ENCODE data around the gene CEP192. TPM values are rescaled to one million over a fixed set of nuclear protein-coding genes. Genes with fewer than 3 reads are reported as not detected.

The CEP192 gene
- polyA plus RNA-seq, 3 donors: 3.0 to 29.6 (median 3.7) TPM

- no peaks in the 10 kb centered on the region for H3K79me2 ChIP-seq (ENCODE audit: insufficient read depth, low read length)
- 77% methylated on average over 5 of the region's 10 CpGs for WGBS (ENCODE audit: insufficient coverage)
- no peak overlapping the region for H3K4me3 ChIP-seq (replicated peaks in 1 of 3; ENCODE audit: low read depth in 2 of 3, low read length in 3 of 3)
- H3K9me3 Mint-ChIP-seq: peaks cover 0 to 2% (median 0%) of the 10 kb centered on the region in 7 donors
- H3K27ac ChIP-seq (ENCODE audit: low read depth in 1 of 2, low read length in 2 of 2): no peak overlapping the region
- intact Hi-C loops (cut with micrococcal nuclease): no loop called here
- peaks cover 81 to 82% of the 10 kb centered on the region in 2 donors for H3K36me3 ChIP-seq (replicated peaks in 1 of 2; ENCODE audit: control insufficient read depth in 1 of 2, insufficient read depth in 2 of 2, low read length in 2 of 2)
- no peak overlapping the region for H2AFZ ChIP-seq (ENCODE audit: insufficient read depth, low read depth, low read length, poor library complexity, severe bottlenecking)
- H3K9me3 ChIP-seq (replicated peaks in 1 of 2; ENCODE audit: control insufficient read depth in 1 of 2, insufficient read depth in 1 of 2, low read length in 2 of 2): no peaks in the 10 kb centered on the region
- H3K4me1 Mint-ChIP-seq: no peaks in the 10 kb centered on the region
- H3K4me3 Mint-ChIP-seq: no peak overlapping the region
- no peak overlapping the region for H3K27ac Mint-ChIP-seq
- DNase-seq: no peak
- no peaks in the 10 kb centered on the region for H4K20me1 ChIP-seq (ENCODE audit: insufficient read depth, low read length)
- peaks cover 84 to 97% of the 10 kb centered on the region in 2 donors for H3K36me3 Mint-ChIP-seq
- H3K9ac ChIP-seq (ENCODE audit: insufficient read depth, low read length, poor library complexity, severe bottlenecking): no peak overlapping the region
- no peaks in the 10 kb centered on the region for H3K4me1 ChIP-seq (ENCODE audit: control insufficient read depth in 1 of 2, insufficient read depth in 2 of 2, low read length in 2 of 2)
- H3K27me3 Mint-ChIP-seq (ENCODE audit: low read depth in 3 of 3): no peaks in the 10 kb centered on the region
- H3K4me2 ChIP-seq (replicated peaks; ENCODE audit: extremely low read depth, low read length, poor library complexity, severe bottlenecking): no peak overlapping the region
- H3K27me3 ChIP-seq (ENCODE audit: control insufficient read depth in 2 of 2, insufficient read depth in 2 of 2, low read length in 2 of 2): no peaks in the 10 kb centered on the region
- no peak for TF ChIP-seq CTCF (IDR thresholded peaks at IDR 0.05)
These were observed 108.0 kb downstream of the CEP192 start for GRCh38 chr18:13099113-13099512.

- H3K9me3 ChIP-seq (replicated peaks in 1 of 2; ENCODE audit: control insufficient read depth in 1 of 2, insufficient read depth in 1 of 2, low read length in 2 of 2): no peaks in the 10 kb centered on the region
- H3K27ac ChIP-seq (ENCODE audit: low read depth in 1 of 2, low read length in 2 of 2): no peak overlapping the region
- Mint-ChIP-seq H3K4me1 (no peaks in the 10 kb centered on the region), H3K27me3 (ENCODE audit: low read depth in 3 of 3) (no peaks in the 10 kb centered on the region), H3K4me3 (no peak overlapping the region), H3K9me3 (peaks cover 0 to 2% (median under 1%) of the 10 kb centered on the region in 7 donors), H3K27ac (peak overlapping the region in 2 of 7 donors; percentile 18 to 40), H3K36me3 (peaks cover 83 to 97% of the 10 kb centered on the region in 2 donors)
- no peaks in the 10 kb centered on the region for H3K79me2 ChIP-seq (ENCODE audit: insufficient read depth, low read length)
- H4K20me1 ChIP-seq (ENCODE audit: insufficient read depth, low read length): no peaks in the 10 kb centered on the region
- peaks cover 79 to 82% of the 10 kb centered on the region in 2 donors for H3K36me3 ChIP-seq (replicated peaks in 1 of 2; ENCODE audit: control insufficient read depth in 1 of 2, insufficient read depth in 2 of 2, low read length in 2 of 2)
- TF ChIP-seq CTCF (IDR thresholded peaks at IDR 0.05): no peak
- H3K27me3 ChIP-seq (ENCODE audit: control insufficient read depth in 2 of 2, insufficient read depth in 2 of 2, low read length in 2 of 2): no peaks in the 10 kb centered on the region
- no peak overlapping the region for H3K9ac ChIP-seq (ENCODE audit: insufficient read depth, low read length, poor library complexity, severe bottlenecking)
- no peaks in the 10 kb centered on the region for H3K4me1 ChIP-seq (ENCODE audit: control insufficient read depth in 1 of 2, insufficient read depth in 2 of 2, low read length in 2 of 2)
- H3K4me2 ChIP-seq (replicated peaks; ENCODE audit: extremely low read depth, low read length, poor library complexity, severe bottlenecking): no peak overlapping the region
- no peak for DNase-seq
- H2AFZ ChIP-seq (ENCODE audit: insufficient read depth, low read depth, low read length, poor library complexity, severe bottlenecking): no peak overlapping the region
- WGBS (ENCODE audit: insufficient coverage): 97% methylated on average over 11 of the region's 14 CpGs
- intact Hi-C loops (cut with micrococcal nuclease): no loop called here
- H3K4me3 ChIP-seq (replicated peaks in 1 of 3; ENCODE audit: low read depth in 2 of 3, low read length in 3 of 3): no peak overlapping the region
These were observed 109.9 kb downstream of the CEP192 start for GRCh38 chr18:13100942-13101658.
